WTC11 (cell line): ENCODE measurements around the gene APOBEC3G. TPM values are rescaled to one million over a fixed set of nuclear protein-coding genes. Genes with fewer than 3 reads are reported as not detected.
"Not testable (repeated sequence)": the region's sequence is repeated elsewhere in the genome, so short reads cannot be mapped to it uniquely, and the experiment has no call there.

Source experiments
- ATAC-seq: fragments of 200-7000 bp; cut with Tn5 transposase; 2 replicates; pipeline ENCODE4 v1.10.0; 2021; ENCODE audit warnings: mild to moderate bottlenecking, moderate library complexity
- CTCF ChIA-PET: fragments of 300-600 bp; sonication (Branson Sonifier 250); formaldehyde crosslinking; loops from one replicate; lab custom pipeline; 2021; ENCODE audit warnings: antibody characterized with exemption; lab: Charles Lee
- POLR2A ChIA-PET: fragments of 350-600 bp; sonication (Branson Sonifier 250); formaldehyde crosslinking; loops from one replicate; lab custom pipeline; 2021; ENCODE audit warnings: antibody characterized with exemption; lab: Charles Lee
- DNase-seq: peaks from one replicate; pipeline ENCODE4 v3.0.0; 2021; ENCODE audit warnings: low spot score
- H3K27ac Mint-ChIP-seq: 2 replicates; pipeline ENCODE4 v1.8.0; 2021; ENCODE audit warnings: mixed read lengths
- H3K27me3 Mint-ChIP-seq: 2 replicates; pipeline ENCODE4 v1.8.0; 2021; ENCODE audit warnings: low read depth, mild to moderate bottlenecking, moderate library complexity, mixed read lengths
- H3K36me3 Mint-ChIP-seq: 2 replicates; pipeline ENCODE4 v1.8.0; 2021; ENCODE audit warnings: mixed read lengths
- H3K4me1 Mint-ChIP-seq: 2 replicates; pipeline ENCODE4 v1.8.0; 2022; ENCODE audit warnings: mixed read lengths
- H3K4me3 Mint-ChIP-seq: 2 replicates; pipeline ENCODE4 v1.8.0; 2021; ENCODE audit warnings: mild to moderate bottlenecking, moderate library complexity, mixed read lengths
- H3K9me3 Mint-ChIP-seq: 2 replicates; pipeline ENCODE4 v1.8.0; 2021; ENCODE audit warnings: mixed read lengths
- PRDM15 ChIP-seq: sonication (generic); formaldehyde crosslinking; IDR thresholded peaks from 2 replicates; pipeline ENCODE4 v1.8.0; 2022; ENCODE audit warnings: missing genetic modification reagents
- ZBTB21 ChIP-seq: sonication (generic); formaldehyde crosslinking; IDR thresholded peaks from 2 replicates; pipeline ENCODE4 v1.8.1; 2023; ENCODE audit warnings: mild to moderate bottlenecking, missing genetic modification reagents, borderline replicate concordance
- ZNF263 ChIP-seq: sonication (generic); formaldehyde crosslinking; IDR thresholded peaks from 2 replicates; pipeline ENCODE4 v1.8.1; 2022; ENCODE audit warnings: low read depth, mild to moderate bottlenecking, moderate library complexity, missing genetic modification reagents
- ZNF423 ChIP-seq: fragments of 250-450 bp; sonication (Bioruptor Pico); IDR thresholded peaks from 2 replicates; pipeline ENCODE4 v2.1.2; 2022; ENCODE audit warnings: mild to moderate bottlenecking, moderate library complexity
- ZSCAN18 ChIP-seq: fragments of 250-450 bp; sonication (Bioruptor Pico); IDR thresholded peaks from 2 replicates; pipeline ENCODE4 v2.1.2; 2022; ENCODE audit warnings: mild to moderate bottlenecking, moderate library complexity
- total RNA-seq: library from RNA; stranded (reverse); gene quantifications from 3 replicates; pipeline ENCODE4 v1.2.3, GENCODE V29; 2021
- TF ChIP-seq, protein P1 (sequence below): sonication (generic); formaldehyde crosslinking; IDR thresholded peaks from 2 replicates; pipeline ENCODE4 v1.8.1; 2023; ENCODE audit warnings: mild to moderate bottlenecking, missing genetic modification reagents, moderate library complexity

APOBEC3G gene
- total RNA-seq, 1 experiment from 2014 or later: 1.8 TPM

GRCh38 chr22:39031434-39032295 is 45.4 kb upstream of the APOBEC3G start:
- peak; percentile 63 for DNase-seq
- TF ChIP-seq, protein P1, sequence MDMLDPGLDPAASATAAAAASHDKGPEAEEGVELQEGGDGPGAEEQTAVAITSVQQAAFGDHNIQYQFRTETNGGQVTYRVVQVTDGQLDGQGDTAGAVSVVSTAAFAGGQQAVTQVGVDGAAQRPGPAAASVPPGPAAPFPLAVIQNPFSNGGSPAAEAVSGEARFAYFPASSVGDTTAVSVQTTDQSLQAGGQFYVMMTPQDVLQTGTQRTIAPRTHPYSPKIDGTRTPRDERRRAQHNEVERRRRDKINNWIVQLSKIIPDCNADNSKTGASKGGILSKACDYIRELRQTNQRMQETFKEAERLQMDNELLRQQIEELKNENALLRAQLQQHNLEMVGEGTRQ (CRISPR knock-in tag): 0 out of 2 replicates have a peak, but pooled peaks have one; percentile 32
- TF ChIP-seq ZBTB21 (CRISPR knock-in tag): peak; percentile 90
- TF ChIP-seq, all 79 proteins: peak for 2; not testable (repeated sequence) for 77

GRCh38 chr22:39037071-39037470 is 40.0 kb upstream of the APOBEC3G start:
- ATAC-seq, POLR2A ChIA-PET, H3K4me3 Mint-ChIP-seq, DNase-seq, H3K9me3 Mint-ChIP-seq, CTCF ChIA-PET, H3K27me3 Mint-ChIP-seq, H3K36me3 Mint-ChIP-seq: not testable (repeated sequence)
- Mint-ChIP-seq H3K27ac (0 out of 2 replicates have a peak overlapping the region, but pooled peaks have one; percentile 50), H3K4me1 (peaks cover 63% of the 10 kb centered on the region)

More at GRCh38 chr22:39031434-39032295, 45.4 kb upstream of the APOBEC3G start:
- H3K4me1 Mint-ChIP-seq: peaks cover 61% of the 10 kb centered on the region
- H3K4me3 Mint-ChIP-seq: peak overlapping the region; percentile 71
- CTCF ChIA-PET: interaction anchor here (0.6 to 1.4 kb wide), 6 partner anchors 11 to 263 kb away, joined by 3 to 6 read pairs (median 4); partner anchors contain the start of gene APOBEC3D
- H3K27me3 Mint-ChIP-seq, H3K9me3 Mint-ChIP-seq, H3K36me3 Mint-ChIP-seq, POLR2A ChIA-PET: not testable (repeated sequence)
- peak overlapping the region; percentile 99 for H3K27ac Mint-ChIP-seq
- peak; percentile 80 for ATAC-seq

- ATAC-seq (no peak), DNase-seq (no peak)
- TF ChIP-seq ZSCAN18 (CRISPR knock-in tag): no peak
- TF ChIP-seq, protein P1 (CRISPR knock-in tag): 0 out of 2 replicates have a peak, but pooled peaks have one; percentile 24
- no peaks in the 10 kb centered on the region for H3K9me3 Mint-ChIP-seq
- H3K36me3 Mint-ChIP-seq: no peaks in the 10 kb centered on the region
- POLR2A ChIA-PET: no interaction called here
- peak overlapping the region; percentile 78 for H3K4me3 Mint-ChIP-seq
- peak overlapping the region; percentile 97 for H3K27ac Mint-ChIP-seq
- peaks cover 59% of the 10 kb centered on the region for H3K4me1 Mint-ChIP-seq
- CTCF ChIA-PET: interaction anchor here (1.0 to 1.8 kb wide), 2 partner anchors 12 to 173 kb away, joined by 3 read pairs; no protein-coding TSS in a partner anchor
- no peaks in the 10 kb centered on the region; the same call in 1 of the 2 replicates for H3K27me3 Mint-ChIP-seq
Observed at GRCh38 chr22:39039306-39040126, 37.6 kb upstream of the APOBEC3G start.

DNA sequence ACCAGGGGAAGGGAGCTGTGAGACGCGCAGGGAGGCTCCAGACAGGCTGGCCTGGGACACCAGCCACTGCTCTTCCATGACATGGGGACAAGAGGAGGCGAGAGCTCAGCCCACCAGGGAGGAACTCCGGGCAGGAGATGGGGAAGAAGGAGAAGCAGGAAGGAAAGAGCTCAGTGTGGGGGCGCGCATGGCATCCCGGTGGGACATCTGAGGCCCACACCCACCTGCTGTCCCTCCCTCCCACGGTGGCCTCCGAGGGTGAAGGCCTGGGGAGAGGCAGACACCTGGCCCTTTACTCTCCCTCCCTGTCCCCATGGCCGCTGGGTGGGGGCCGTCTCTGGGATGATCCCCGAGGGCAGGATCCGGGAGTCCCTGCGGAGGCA is 36.9 kb upstream of the APOBEC3G start:
- Mint-ChIP-seq H3K4me3 (peak overlapping the region; percentile 78), H3K27ac (peak overlapping the region; percentile 97), H3K4me1 (peaks cover 63% of the 10 kb centered on the region)
- ChIA-PET POLR2A (interaction anchor here (0.7 kb wide), 1 partner anchor 75 kb away, joined by 3 read pairs; no protein-coding TSS in a partner anchor), CTCF (interaction anchor here (0.6 to 1.8 kb wide), 4 partner anchors 12 to 239 kb away, joined by 3 read pairs; no protein-coding TSS in a partner anchor)
- H3K9me3 Mint-ChIP-seq, DNase-seq, H3K27me3 Mint-ChIP-seq, H3K36me3 Mint-ChIP-seq: not testable (repeated sequence)
- peak; percentile 3 for ATAC-seq
- TF ChIP-seq ZNF423: peak; percentile 46

DNA sequence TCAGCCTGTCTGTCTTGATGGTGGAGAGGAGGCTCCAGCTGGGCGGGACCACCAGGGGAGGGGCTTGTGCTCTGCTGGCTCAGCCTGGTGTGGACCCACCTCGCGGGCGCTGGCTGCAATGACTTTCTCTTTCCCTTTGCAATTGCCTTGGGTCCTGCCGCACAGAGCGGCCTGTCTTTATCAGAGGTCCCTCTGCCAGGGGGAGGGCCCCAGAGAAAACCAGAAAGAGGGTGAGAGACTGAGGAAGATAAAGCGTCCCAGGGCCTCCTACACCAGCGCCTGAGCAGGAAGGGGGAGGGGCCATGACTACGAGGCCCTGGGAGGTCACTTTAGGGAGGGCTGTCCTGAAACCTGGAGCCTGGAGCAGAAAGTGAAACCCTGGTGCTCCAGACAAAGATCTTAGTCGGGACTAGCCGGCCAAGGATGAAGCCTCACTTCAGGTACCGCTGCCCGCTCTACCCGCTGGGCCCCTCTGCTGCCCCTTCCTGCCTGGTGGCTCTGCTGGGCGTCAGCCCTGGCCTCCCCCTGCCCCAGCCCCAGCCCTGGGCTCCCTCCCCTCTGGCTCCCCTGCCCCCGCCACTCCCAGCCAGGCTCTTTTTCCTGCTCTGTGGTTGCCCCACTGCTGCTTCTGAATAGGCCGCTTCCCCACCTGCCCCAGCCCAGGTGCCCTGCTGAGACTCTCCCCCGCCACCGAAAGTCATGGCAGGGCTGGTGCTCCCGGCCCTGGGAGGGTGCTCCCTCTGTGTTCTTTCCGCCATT is 36.4 kb upstream of the APOBEC3G start, which contains the start of gene APOBEC3F:
TSS of gene APOBEC3F (plus strand) at position 327 of the 759 bp plus-strand sequence. CDS start at position 424, 97 bp downstream.
- ATAC-seq: peak; percentile 82
- POLR2A ChIA-PET: interaction anchor here (0.7 kb wide), 1 partner anchor 74 kb away, joined by 3 read pairs; no protein-coding TSS in a partner anchor
- CTCF ChIA-PET: interaction anchor here (0.6 to 1.8 kb wide), 4 partner anchors 13 to 239 kb away, joined by 3 read pairs; no protein-coding TSS in a partner anchor
- H3K4me1 Mint-ChIP-seq: peaks cover 69% of the 10 kb centered on the region
- not testable (repeated sequence) for H3K9me3 Mint-ChIP-seq, H3K27me3 Mint-ChIP-seq, H3K36me3 Mint-ChIP-seq
- peak; percentile 92 for TF ChIP-seq PRDM15 (CRISPR knock-in tag)
- TF ChIP-seq ZNF263 (CRISPR knock-in tag): peak; percentile 98
- H3K4me3 Mint-ChIP-seq: peak within 1 kb of the TSS; percentile 78
- H3K27ac Mint-ChIP-seq: peak within 1 kb of the TSS; percentile 97
- DNase-seq: peak; percentile 61
